Common myeloid progenitor, CD34-positive (primary cell): ENCODE data around the gene ADCY2.

ENCODE experiments used
- CTCF ChIA-PET: fragments of 350-600 bp; sonication (Branson Sonifier 250); formaldehyde crosslinking; loops from one replicate; lab custom pipeline; 2021; ENCODE audit warnings: antibody characterized with exemption; lab: Charles Lee
- POLR2A ChIA-PET: fragments of 350-600 bp; sonication (Branson Sonifier 250); formaldehyde crosslinking; loops from one replicate; lab custom pipeline; 2021; ENCODE audit warnings: antibody characterized with exemption; lab: Charles Lee
- DNase-seq, 3 donors: peaks; one replicate each; pipeline versions ENCODE4 v3.0.0 to v3.0.0-alpha.2; 2013
- H3K27ac ChIP-seq, 2 experiments: 1 replicate in 1 of 2; 2 replicates in 1 of 2; pipeline ENCODE4 v1.7.0; 2013; ENCODE audit warnings: inconsistent platforms in 2 of 2, low read length in 2 of 2, mild to moderate bottlenecking in 2 of 2, low read depth in 1 of 2, moderate library complexity in 1 of 2; ENCODE audit not compliant: severe bottlenecking in 2 of 2, insufficient read depth in 1 of 2, poor library complexity in 1 of 2
- H3K27me3 ChIP-seq, 5 experiments: replicated peaks in 2 of 5; 1 replicate in 3 of 5; 2 replicates in 2 of 5; pipeline versions ENCODE4 v1.6.1 to v1.7.0; 2013; ENCODE audit warnings: low read length in 4 of 5, mild to moderate bottlenecking in 2 of 5, moderate library complexity in 2 of 5, inconsistent platforms in 1 of 5; ENCODE audit not compliant: insufficient read depth in 5 of 5, control insufficient read depth in 4 of 5
- H3K36me3 ChIP-seq, 4 experiments: 1 replicate in 2 of 4; 2 replicates in 2 of 4; pipeline versions ENCODE4 v1.6.1 to v1.7.0; 2013; ENCODE audit warnings: low read length in 3 of 4, control low read depth in 1 of 4, mild to moderate bottlenecking in 1 of 4; ENCODE audit not compliant: control insufficient read depth in 4 of 4, insufficient read depth in 4 of 4
- H3K4me1 ChIP-seq, 4 experiments: 1 replicate in 3 of 4; 2 replicates in 1 of 4; pipeline versions ENCODE4 v1.6.1 to v1.7.1; 2013; ENCODE audit warnings: low read length in 3 of 4, mild to moderate bottlenecking in 3 of 4, control low read depth in 1 of 4, inconsistent platforms in 1 of 4, moderate library complexity in 1 of 4; ENCODE audit not compliant: control insufficient read depth in 4 of 4, insufficient read depth in 4 of 4; ENCODE audit errors: control extremely low read depth in 1 of 4
- H3K4me3 ChIP-seq, 7 experiments: 1 replicate in 4 of 7; 2 replicates in 3 of 7; pipeline versions ENCODE4 v1.5.1 to v1.7.0; 2013; ENCODE audit warnings: mild to moderate bottlenecking in 7 of 7, low read length in 6 of 7, moderate library complexity in 6 of 7, inconsistent platforms in 2 of 7, low read depth in 2 of 7, control low read depth in 1 of 7; ENCODE audit not compliant: insufficient read depth in 4 of 7, control insufficient read depth in 1 of 7; ENCODE audit errors: extremely low read depth in 1 of 7
- H3K9me3 ChIP-seq, 5 experiments: 1 replicate in 4 of 5; 2 replicates in 1 of 5; pipeline versions ENCODE4 v1.6.1 to v1.7.1; 2013; ENCODE audit warnings: low read length in 4 of 5, mild to moderate bottlenecking in 2 of 5, inconsistent platforms in 1 of 5, low read depth in 1 of 5, moderate library complexity in 1 of 5; ENCODE audit not compliant: control insufficient read depth in 4 of 5, insufficient read depth in 2 of 5; ENCODE audit errors: control extremely low read depth in 1 of 5
- WGBS: methylation state at CpG from one replicate; pipeline ENCODE4 v1.1.5; 2013; ENCODE audit not compliant: insufficient coverage; 5-methylcytosine and 5-hydroxymethylcytosine counted together

The ADCY2 gene

DNA sequence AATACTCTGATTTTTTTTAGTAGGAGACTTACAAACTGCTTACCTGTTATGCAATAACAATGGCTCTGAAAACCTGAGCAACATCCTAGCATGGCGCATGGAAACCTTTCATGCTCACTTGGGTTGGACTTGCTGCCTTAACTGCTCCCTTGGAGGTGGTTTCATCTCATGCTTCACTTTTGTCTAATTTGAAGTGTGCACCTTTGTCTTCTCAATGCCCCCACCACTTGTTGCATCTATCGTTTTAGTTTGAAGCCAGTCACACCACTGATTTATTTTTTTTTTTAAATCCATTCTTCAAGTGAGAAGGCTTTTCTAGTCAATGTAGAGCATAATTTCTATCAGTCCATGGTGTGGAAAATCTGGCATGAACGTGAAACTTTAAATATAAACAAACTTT, 391.8 kb downstream of the ADCY2 start:
- no peak overlapping the region for H3K4me3 ChIP-seq
- 100% methylated on average over 2 of the region's 3 CpGs for WGBS
- CTCF ChIA-PET, result no interaction called here

DNA sequence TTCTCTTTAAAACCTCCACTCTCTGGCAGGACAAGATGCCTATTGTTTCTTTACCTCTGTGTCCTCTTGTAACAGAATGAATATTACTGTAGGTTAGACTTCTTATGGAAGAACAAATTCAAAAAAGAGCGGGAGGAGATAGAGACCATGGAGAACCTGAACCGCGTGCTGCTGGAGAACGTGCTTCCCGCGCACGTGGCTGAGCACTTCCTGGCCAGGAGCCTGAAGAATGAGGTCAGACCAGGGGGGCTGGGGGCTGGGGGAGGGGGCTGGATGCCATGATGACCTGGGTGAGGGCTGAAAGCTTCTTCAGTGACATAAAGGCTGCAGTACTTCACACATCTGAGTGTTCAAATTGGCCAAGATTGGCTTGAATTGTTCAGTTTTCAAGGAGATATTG, 393.6 kb downstream of the ADCY2 start:
- H3K4me1 ChIP-seq, result no peaks in the 10 kb centered on the region
- H3K4me3 ChIP-seq, result no peak overlapping the region
- no peak for DNase-seq
- no peaks in the 10 kb centered on the region for H3K9me3 ChIP-seq
- whole genome bisulfite sequencing, result 100% methylated on average over 1 of the region's 7 CpGs
- CTCF ChIA-PET, result no interaction called here
- POLR2A ChIA-PET, result no interaction called here
- peaks cover 0 to 41% (median 8%) of the 10 kb centered on the region in 5 experiments for H3K27me3 ChIP-seq
- H3K27ac ChIP-seq, result no peak overlapping the region
- H3K36me3 ChIP-seq, result no peaks in the 10 kb centered on the region

More for the DNA sequence above, 391.8 kb downstream of the ADCY2 start:
- Histone ChIP-seq H3K27me3 (peaks cover under 1 to 49% (median 11%) of the 10 kb centered on the region in 5 experiments), H3K36me3 (no peaks in the 10 kb centered on the region), H3K4me1 (no peaks in the 10 kb centered on the region), H3K27ac (no peak overlapping the region), H3K9me3 (no peaks in the 10 kb centered on the region)
- no peak for DNase-seq
- POLR2A ChIA-PET, result no interaction called here

DNA sequence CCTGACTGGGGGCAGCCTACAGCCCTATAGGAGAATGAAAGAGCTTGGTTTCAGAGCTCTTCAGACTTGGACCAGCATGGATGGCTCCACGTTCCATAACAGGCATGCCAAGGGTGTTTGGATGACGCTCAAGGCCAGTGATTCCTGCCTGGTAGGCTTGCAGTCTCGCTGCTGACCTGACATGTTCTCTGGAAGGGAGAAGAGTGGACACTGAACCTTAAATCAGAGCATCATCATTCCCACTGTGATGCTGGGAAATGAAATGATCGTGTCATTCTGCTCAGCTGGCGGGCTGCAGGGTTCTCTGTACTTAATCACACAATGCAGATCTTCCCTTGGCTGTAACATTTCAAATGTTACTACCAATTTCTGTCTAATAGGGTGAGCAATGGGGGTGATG, 398.0 kb downstream of the ADCY2 start:
- no peak overlapping the region for H3K27ac ChIP-seq
- 100% methylated on average over 5 of the region's 5 CpGs for WGBS
- H3K9me3 ChIP-seq, result no peaks in the 10 kb centered on the region
- no peak for DNase-seq
- H3K36me3 ChIP-seq, result no peaks in the 10 kb centered on the region
- peaks cover 0 to 23% (median 9%) of the 10 kb centered on the region in 5 experiments for H3K27me3 ChIP-seq
- H3K4me1 ChIP-seq, result no peaks in the 10 kb centered on the region
- H3K4me3 ChIP-seq, result no peak overlapping the region
- ChIA-PET POLR2A (no interaction called here), CTCF (interaction anchor here (0.7 to 1.1 kb wide), 2 partner anchors 12 to 49 kb away, joined by 3 to 4 read pairs; no protein-coding TSS in a partner anchor)

GRCh38 chr5:7794311-7794710, 398.4 kb downstream of the ADCY2 start:
- WGBS, result 77% methylated on average over 3 of the region's 5 CpGs
- CTCF ChIA-PET, result interaction anchor here (0.7 to 1.3 kb wide), 2 partner anchors 9 to 49 kb away, joined by 3 read pairs; no protein-coding TSS in a partner anchor
- H3K27me3 ChIP-seq, result peaks cover 0 to 23% (median 9%) of the 10 kb centered on the region in 5 experiments
- H3K9me3 ChIP-seq, result no peaks in the 10 kb centered on the region
- no peaks in the 10 kb centered on the region for H3K36me3 ChIP-seq
- DNase-seq, result no peak
- H3K4me1 ChIP-seq, result no peaks in the 10 kb centered on the region
- POLR2A ChIA-PET, result no interaction called here
- H3K27ac ChIP-seq, result no peak overlapping the region
- no peak overlapping the region for H3K4me3 ChIP-seq

DNA sequence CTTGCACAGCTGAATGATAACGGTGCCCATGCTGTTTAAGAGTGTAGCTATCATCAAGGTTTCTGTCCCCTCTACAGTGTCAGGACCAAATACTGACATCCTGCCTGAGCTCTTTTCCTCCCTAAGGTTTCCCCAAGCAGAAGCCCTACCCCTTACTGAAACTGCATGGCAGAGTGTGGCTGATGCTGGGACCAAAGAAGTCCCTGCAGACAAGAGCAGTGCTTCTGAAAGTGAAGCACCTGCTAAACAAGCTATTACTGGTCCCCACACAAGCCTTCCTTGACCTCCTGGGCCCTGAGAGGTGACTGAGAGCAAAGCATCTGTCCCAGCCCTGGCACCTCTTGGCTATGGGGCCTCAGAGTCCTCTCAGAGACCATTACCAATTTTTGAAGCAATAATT, 398.9 kb downstream of the ADCY2 start:
- Histone ChIP-seq H3K27me3 (peaks cover 0 to 23% (median 9%) of the 10 kb centered on the region in 5 experiments), H3K27ac (no peak overlapping the region), H3K4me3 (no peak overlapping the region), H3K36me3 (no peaks in the 10 kb centered on the region), H3K9me3 (no peaks in the 10 kb centered on the region), H3K4me1 (no peaks in the 10 kb centered on the region)
- 100% methylated on average over 1 of the region's 1 CpG for WGBS
- no peak for DNase-seq
- ChIA-PET CTCF (interaction anchor here (1.0 to 1.3 kb wide), 3 partner anchors 9 to 49 kb away, joined by 3 read pairs; no protein-coding TSS in a partner anchor), POLR2A (no interaction called here)

- peaks cover 0 to 23% (median 6%) of the 10 kb centered on the region in 5 experiments for H3K27me3 ChIP-seq
- no peaks in the 10 kb centered on the region for H3K9me3 ChIP-seq
- no peak overlapping the region for H3K4me3 ChIP-seq
- ChIA-PET CTCF (interaction anchor here (1.0 to 1.3 kb wide), 3 partner anchors 8 to 49 kb away, joined by 3 read pairs; no protein-coding TSS in a partner anchor), POLR2A (no interaction called here)
- no peak overlapping the region for H3K27ac ChIP-seq
- H3K36me3 ChIP-seq, result no peaks in the 10 kb centered on the region
- WGBS, result 100% methylated on average over 1 of the region's 3 CpGs
- no peaks in the 10 kb centered on the region for H3K4me1 ChIP-seq
- no peak for DNase-seq
Measured at GRCh38 chr5:7795306-7795705, 399.4 kb downstream of the ADCY2 start.

GRCh38 chr5:7801891-7802614, 406.1 kb downstream of the ADCY2 start:
- Histone ChIP-seq H3K27ac (no peak overlapping the region), H3K4me3 (no peak overlapping the region), H3K27me3 (peaks cover 0 to 7% (median 1%) of the 10 kb centered on the region in 5 experiments), H3K36me3 (no peaks in the 10 kb centered on the region), H3K4me1 (no peaks in the 10 kb centered on the region), H3K9me3 (no peaks in the 10 kb centered on the region)
- DNase-seq, result no peak
- ChIA-PET POLR2A (no interaction called here), CTCF (interaction anchor here (1.1 kb wide), 1 partner anchor 14 kb away, joined by 4 read pairs; no protein-coding TSS in a partner anchor)
- WGBS, result 94% methylated on average over 14 of the region's 14 CpGs
